GM13977 (cell line): ENCODE results near the gene NECAB3.
"Not testable (repeated sequence)": the region's sequence is repeated elsewhere in the genome, so short reads cannot be mapped to it uniquely, and the experiment has no call there.

Experiments used
- DNase-seq: peaks from one replicate; pipeline ENCODE4 v3.0.0; 2012; ENCODE audit warnings: low spot score
- CTCF ChIP-seq: IDR thresholded peaks from 2 replicates; pipeline ENCODE4 v1.5.1; 2012; ENCODE audit warnings: mild to moderate bottlenecking, control low read depth; ENCODE audit not compliant: insufficient read depth; ENCODE audit errors: extremely low read depth, missing control alignments
- in situ Hi-C: fragments of 300-500 bp; cut with MboI; formaldehyde crosslinking; loops from one replicate; pipeline ENCODE4 v1.12.0; 2022; ENCODE audit warnings: low sequenced_read_pairs, low pct_unique_long_range_greater_than_20kb, mixed read lengths, inconsistent platforms; ENCODE audit not compliant: unreplicated experiment

The NECAB3 gene

DNA sequence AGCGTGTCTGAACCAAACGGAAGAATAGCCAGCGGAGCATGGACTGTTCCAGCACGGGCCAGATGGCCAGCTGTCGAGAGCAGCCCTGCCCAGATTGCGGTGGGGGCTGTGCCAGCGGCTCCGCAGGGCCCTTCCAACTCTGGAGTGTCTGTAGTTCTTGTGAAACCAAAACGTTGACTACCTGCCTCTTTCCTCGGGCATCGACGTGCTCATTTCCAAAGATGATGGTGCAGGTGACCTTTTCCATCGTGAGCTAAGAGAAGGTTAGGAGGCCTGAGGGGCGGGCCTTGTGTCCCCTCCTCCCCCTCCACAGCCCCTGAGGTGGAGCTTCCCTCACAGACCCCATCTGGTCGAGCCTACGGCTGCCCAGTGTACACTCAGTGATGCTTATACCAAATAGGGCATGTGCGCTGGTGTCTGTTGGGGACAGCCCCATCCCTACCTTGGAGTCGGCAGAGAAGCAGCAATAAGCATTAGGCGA, 25.0 kb downstream of the NECAB3 start:
- in situ Hi-C loops = no loop called here
- no peak for DNase-seq
- TF ChIP-seq CTCF = no peak

DNA sequence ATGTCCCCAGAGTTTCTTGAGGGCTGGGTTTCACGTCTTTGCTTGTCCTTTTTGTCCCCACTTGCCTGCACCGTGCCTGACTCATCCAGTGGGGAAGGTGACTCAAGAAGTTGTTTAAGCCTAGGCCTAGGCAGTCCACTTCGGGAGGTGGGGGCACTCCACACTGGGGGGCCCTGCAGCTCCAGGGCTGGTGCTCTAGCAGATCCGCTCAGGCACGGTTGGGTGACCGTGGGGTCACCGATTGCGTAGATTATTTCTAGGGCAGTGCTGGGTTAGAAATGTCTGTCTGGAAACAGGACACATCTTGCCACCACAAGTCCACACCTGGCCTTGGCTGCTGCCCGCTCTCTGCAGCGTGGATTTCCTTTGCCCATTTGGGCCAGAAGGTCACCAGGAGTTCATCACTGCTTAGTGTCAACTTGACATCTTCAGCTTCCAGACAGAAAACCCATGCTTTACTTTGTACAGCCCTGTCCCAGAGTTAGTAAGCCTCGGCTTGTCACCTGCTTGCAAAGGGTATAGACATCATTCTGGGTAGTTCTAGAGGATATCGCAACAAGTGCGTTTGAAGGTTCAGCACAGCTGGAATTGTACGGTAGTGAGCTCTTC, 25.7 kb downstream of the NECAB3 start:
- DNase-seq = no peak
- in situ Hi-C loops = no loop called here
- no peak for TF ChIP-seq CTCF

DNA sequence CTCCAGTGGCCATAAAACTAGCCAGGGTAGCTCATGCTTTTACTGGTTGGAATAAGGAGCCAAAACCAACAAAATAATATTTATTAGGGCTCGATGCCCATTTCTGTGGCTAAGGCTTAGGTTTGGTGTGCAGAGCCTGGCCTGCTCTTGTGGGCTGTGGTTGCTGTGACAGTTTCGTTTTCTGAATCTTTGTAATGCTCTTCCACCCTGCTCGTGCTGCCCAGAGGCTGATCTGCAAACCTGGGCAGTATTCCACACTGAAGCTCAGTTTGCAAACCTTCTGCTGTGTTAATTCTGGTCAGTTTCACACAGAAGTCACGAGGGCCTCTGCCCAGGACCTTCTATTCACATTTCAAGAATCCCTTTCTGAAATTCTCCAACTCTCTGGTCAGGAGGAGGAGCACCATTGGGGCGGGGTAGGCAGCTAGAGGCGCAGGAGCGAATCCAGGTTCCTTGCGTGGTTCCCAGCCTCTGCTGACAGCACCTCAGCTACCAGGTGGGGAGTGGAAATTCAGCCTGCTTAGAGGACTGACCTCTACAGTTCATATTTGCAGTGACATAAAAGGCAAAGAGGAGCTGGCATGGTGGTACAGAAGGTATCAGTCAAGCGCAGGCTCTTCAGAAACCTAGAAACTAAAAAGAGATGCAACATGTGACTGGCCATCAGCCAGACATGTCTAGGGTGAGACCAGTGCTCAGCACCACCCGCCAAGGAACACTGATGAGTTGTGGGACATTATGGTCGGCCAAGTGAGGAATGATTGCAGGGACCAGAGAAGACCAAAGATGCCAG, 26.4 kb downstream of the NECAB3 start:
- peak; percentile 76 for DNase-seq
- no peak for TF ChIP-seq CTCF
- in situ Hi-C loops = no loop called here

DNA sequence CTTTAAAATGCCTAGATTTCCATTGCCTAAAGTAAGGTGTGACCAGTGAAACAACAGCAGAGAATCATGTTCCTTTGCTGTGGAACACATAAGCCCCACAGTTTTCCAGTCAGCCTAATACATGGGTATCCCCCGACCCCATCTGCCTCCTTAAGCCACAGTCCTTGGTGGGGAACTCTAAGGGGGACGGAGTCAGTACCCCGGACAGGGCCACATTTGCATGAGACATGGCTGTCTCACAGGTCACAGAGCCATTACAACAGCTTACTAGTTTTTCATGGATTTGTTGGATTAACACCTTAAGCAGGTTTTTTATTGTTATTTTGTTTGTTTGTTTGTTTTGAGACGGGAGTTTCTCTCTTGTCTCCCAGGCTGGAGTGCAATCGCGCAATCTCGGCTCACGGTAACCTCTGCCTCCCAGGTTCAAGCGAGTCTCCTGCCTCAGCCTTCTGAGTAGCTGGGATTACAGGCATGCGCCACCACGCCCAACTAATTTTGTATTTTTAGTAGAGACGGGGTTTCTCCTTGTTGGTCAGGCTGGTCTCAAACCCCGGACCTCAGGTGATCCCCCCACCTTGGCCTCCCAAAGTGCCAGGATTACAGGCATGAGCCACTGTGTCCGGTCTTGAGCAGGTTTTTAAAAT, 27.1 kb downstream of the NECAB3 start:
- in situ Hi-C loops, DNase-seq: not testable (repeated sequence)

DNA sequence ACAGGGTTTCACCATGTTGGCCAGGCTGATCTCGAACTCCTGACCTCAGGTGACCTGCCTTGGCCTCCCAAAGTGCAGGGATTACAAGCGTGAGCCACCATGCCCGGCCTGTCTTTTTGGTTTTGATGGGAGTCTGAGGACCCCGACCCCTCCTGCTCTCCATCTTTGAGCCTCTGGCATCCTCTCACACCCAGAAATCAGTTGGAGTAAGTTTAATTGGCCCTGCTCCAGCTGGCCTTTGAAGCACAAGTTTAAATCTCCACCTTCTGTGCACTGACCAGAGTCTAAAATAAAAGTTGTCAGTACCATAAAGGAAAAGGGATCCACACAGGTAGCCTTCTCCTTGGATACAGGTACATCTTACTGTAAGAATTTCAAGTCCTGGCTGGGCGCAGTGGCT, 28.0 kb downstream of the NECAB3 start:
- in situ Hi-C loops = no loop called here
- no peak for TF ChIP-seq CTCF
- DNase-seq = no peak

DNA sequence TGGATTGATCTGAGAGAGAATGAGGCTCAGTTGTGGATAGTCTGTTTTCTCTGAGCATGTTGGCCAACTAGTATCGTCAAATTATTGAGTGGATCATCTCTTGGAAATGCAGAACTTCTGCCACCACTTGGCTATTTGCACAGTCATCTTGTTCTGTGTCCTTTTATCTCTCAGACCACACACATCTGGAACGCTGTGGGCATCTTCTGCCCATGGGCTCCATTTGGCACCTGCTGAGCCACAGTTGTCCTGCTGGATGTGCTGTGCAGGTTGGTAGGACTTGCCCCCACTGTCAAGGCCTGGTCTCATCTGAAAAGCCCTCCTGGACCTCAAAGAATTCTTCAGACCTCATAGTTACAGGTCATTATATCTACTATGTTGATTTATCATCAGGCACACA, 28.8 kb downstream of the NECAB3 start:
- DNase-seq = no peak
- in situ Hi-C loops = no loop called here
- no peak for TF ChIP-seq CTCF

DNA sequence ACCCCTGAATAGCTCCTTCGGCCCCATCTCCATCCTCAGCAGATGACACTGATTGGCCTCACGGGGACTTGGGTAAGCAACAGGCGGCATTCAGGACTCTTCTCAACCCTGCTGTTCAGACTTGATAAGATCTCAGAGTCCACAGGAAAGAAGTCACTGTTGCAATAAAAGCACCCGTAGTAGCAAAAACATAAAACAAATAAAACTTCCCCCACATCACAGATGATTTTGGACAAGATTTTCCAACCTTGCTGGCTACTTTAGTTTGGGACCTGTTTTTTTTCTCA, 29.2 kb downstream of the NECAB3 start:
- no peak for TF ChIP-seq CTCF
- in situ Hi-C loops = no loop called here
- no peak for DNase-seq
